GM19328 (cell line): ENCODE data around the gene SLC27A1.
A peak's percentile ranks its signal among the peaks of the same experiment; 100 is the strongest.
"Not testable (repeated sequence)": the region's sequence is repeated elsewhere in the genome, so short reads cannot be mapped to it uniquely, and the experiment has no call there.

ENCODE experiments used
- ATAC-seq: cut with Tn5 transposase; IDR thresholded peaks from one replicate; pipeline ENCODE4 v1.9.1; 2021; ENCODE audit warnings: mild to moderate bottlenecking, moderate library complexity; ENCODE audit not compliant: unreplicated experiment

SLC27A1 gene

GRCh38 chr19:17532557-17532956, 62.2 kb downstream of the SLC27A1 start:
- ATAC-seq, result no peak

GRCh38 chr19:17534767-17535166, 64.4 kb downstream of the SLC27A1 start:
- ATAC-seq, result no peak

- ATAC-seq, result no peak
Observed at GRCh38 chr19:17536955-17537354, 66.6 kb downstream of the SLC27A1 start.

GRCh38 chr19:17538684-17539237, 68.4 kb downstream of the SLC27A1 start:
- ATAC-seq, result no peak

GRCh38 chr19:17539238-17540117, 69.2 kb downstream of the SLC27A1 start:
- ATAC-seq, result no peak

GRCh38 chr19:17540174-17540573, 69.8 kb downstream of the SLC27A1 start:
- no peak for ATAC-seq

- ATAC-seq, result no peak
Observed at GRCh38 chr19:17541184-17541759, 70.9 kb downstream of the SLC27A1 start.

GRCh38 chr19:17542042-17542441, 71.7 kb downstream of the SLC27A1 start:
- no peak for ATAC-seq

GRCh38 chr19:17542793-17543582, 72.7 kb downstream of the SLC27A1 start:
- ATAC-seq, result no peak

GRCh38 chr19:17543986-17544385, 73.7 kb downstream of the SLC27A1 start:
- no peak for ATAC-seq

- ATAC-seq, result no peak
Observed at GRCh38 chr19:17544418-17544817, 74.1 kb downstream of the SLC27A1 start.

GRCh38 chr19:17548145-17548544, 77.8 kb downstream of the SLC27A1 start:
- ATAC-seq, result no peak

- ATAC-seq, result no peak
Observed at GRCh38 chr19:17549085-17549740, 78.9 kb downstream of the SLC27A1 start.

GRCh38 chr19:17550076-17550667, 79.8 kb downstream of the SLC27A1 start:
- ATAC-seq, result no peak

- not testable (repeated sequence) for ATAC-seq
Observed at GRCh38 chr19:17552735-17553134, 82.4 kb downstream of the SLC27A1 start.

GRCh38 chr19:17553256-17553655, 82.9 kb downstream of the SLC27A1 start:
- ATAC-seq, result no peak

- no peak for ATAC-seq
Observed at GRCh38 chr19:17554968-17555479, 84.7 kb downstream of the SLC27A1 start.

GRCh38 chr19:17555480-17555928, 85.2 kb downstream of the SLC27A1 start, which contains the start of gene COLGALT1:
Gene COLGALT1, plus strand, starts transcription at chr19:17555649. Its CDS starts 65 bp downstream, at chr19:17555714.
- peak; percentile 88 for ATAC-seq
